A673 (cell line): ENCODE data around the gene C19orf44. TPM values are rescaled to one million over a fixed set of nuclear protein-coding genes. Genes with fewer than 3 reads are reported as not detected.

Experiments
- BruUV-seq: library from RNA; stranded (reverse); fragments of 400-500 nt; replicated peaks from 2 replicates; lab custom pipeline; 2021; lab: Mats Ljungman, UMichigan
- CTCF ChIA-PET: fragments of 300-600 bp; sonication (Branson Sonifier 250); formaldehyde crosslinking; loops from one replicate; lab custom pipeline; 2022; ENCODE audit warnings: antibody characterized with exemption; lab: Charles Lee
- POLR2A ChIA-PET: fragments of 300-600 bp; sonication (Branson Sonifier 250); formaldehyde crosslinking; loops from one replicate; lab custom pipeline; 2022; ENCODE audit warnings: antibody characterized with exemption; ENCODE audit not compliant: low non-redundant PET; lab: Charles Lee
- DNase-seq: peaks from one replicate; pipeline ENCODE4 v3.0.0-alpha.2; 2015; ENCODE audit warnings: low spot score
- H3K27ac ChIP-seq: fragments of 200-600 bp; sonication (generic); 2 replicates; pipeline ENCODE4 v1.5.1; 2016; ENCODE audit warnings: mixed run types, low read depth, mild to moderate bottlenecking, mixed read lengths, antibody characterized with exemption, low read length; ENCODE audit not compliant: poor library complexity, severe bottlenecking
- H3K27me3 ChIP-seq: fragments of 200-600 bp; sonication (generic); replicated peaks from 2 replicates; pipeline ENCODE4 v1.6.1; 2017; ENCODE audit warnings: mixed run types, low read depth, mild to moderate bottlenecking, mixed read lengths, antibody characterized with exemption, low read length; ENCODE audit not compliant: insufficient read depth, poor library complexity
- H3K36me3 ChIP-seq: fragments of 200-600 bp; sonication (generic); 2 replicates; pipeline ENCODE4 v1.6.1; 2016; ENCODE audit warnings: mixed run types, mild to moderate bottlenecking, mixed read lengths, antibody characterized with exemption, low read length; ENCODE audit not compliant: insufficient read depth, poor library complexity, severe bottlenecking
- H3K4me1 ChIP-seq: fragments of 200-600 bp; sonication (generic); 2 replicates; pipeline ENCODE4 v1.6.1; 2017; ENCODE audit warnings: mixed run types, mild to moderate bottlenecking, mixed read lengths, antibody characterized with exemption, low read length; ENCODE audit not compliant: insufficient read depth, poor library complexity, severe bottlenecking
- H3K4me3 ChIP-seq: fragments of 200-600 bp; sonication (generic); 2 replicates; pipeline ENCODE4 v1.5.1; 2016; ENCODE audit warnings: low read depth, mixed run types, mild to moderate bottlenecking, mixed read lengths, low read length; ENCODE audit not compliant: poor library complexity, severe bottlenecking
- H3K9me3 ChIP-seq: fragments of 200-600 bp; sonication (generic); 2 replicates; pipeline ENCODE4 v1.6.1; 2016; ENCODE audit warnings: mixed run types, low read depth, mild to moderate bottlenecking, mixed read lengths, antibody characterized with exemption, low read length; ENCODE audit not compliant: poor library complexity, severe bottlenecking
- CTCF ChIP-seq: fragments of 300-800, 200-600 bp; sonication (generic); conservative IDR thresholded peaks from 2 replicates; pipeline ENCODE4 v1.5.1; 2017; ENCODE audit warnings: low read depth, mild to moderate bottlenecking, antibody characterized with exemption, low read length, moderate library complexity, mixed read lengths
- EZH2 ChIP-seq: fragments of 200-600 bp; sonication (generic); IDR thresholded peaks from 2 replicates; pipeline ENCODE4 v1.6.1; 2017; ENCODE audit warnings: borderline replicate concordance, low read depth, mild to moderate bottlenecking, mixed read lengths, antibody characterized with exemption, low read length; ENCODE audit not compliant: poor library complexity, severe bottlenecking
- intact Hi-C: fragments of 100-400 bp; cut with micrococcal nuclease; formaldehyde crosslinking; loops from one replicate; pipeline ENCODE4 v1.10.0; 2022; ENCODE audit not compliant: unreplicated experiment
- total RNA-seq: library from RNA; stranded (reverse); gene quantifications from 2 replicates; pipeline ENCODE4 v1.2.3, GENCODE V29; 2021

C19orf44 gene
- total RNA-seq, 1 experiment from 2014 or later = 9.8 TPM

- H3K9me3 ChIP-seq = no peaks in the 10 kb centered on the region
These were observed 18.3 kb downstream of the C19orf44 start for GRCh38 chr19:16514383-16515019.

GRCh38 chr19:16516381-16516780 is 20.2 kb downstream of the C19orf44 start:
- POLR2A ChIA-PET = no interaction called here
- intact Hi-C loops = no loop called here
- no peak overlapping the region for H3K4me3 ChIP-seq
- TF ChIP-seq EZH2 (no peak), CTCF (no peak)
- H3K9me3 ChIP-seq = no peaks in the 10 kb centered on the region
- peaks cover 48% of the 10 kb centered on the region for H3K36me3 ChIP-seq
- DNase-seq = no peak
- no peaks in the 10 kb centered on the region for H3K4me1 ChIP-seq
- CTCF ChIA-PET = no interaction called here
- no peak overlapping the region for H3K27ac ChIP-seq
- BruUV-seq = no TSS peak
- no peaks in the 10 kb centered on the region for H3K27me3 ChIP-seq

More at GRCh38 chr19:16514383-16515019, 18.3 kb downstream of the C19orf44 start:
- DNase-seq = no peak
- H3K4me3 ChIP-seq = no peak overlapping the region
- intact Hi-C loops = no loop called here
- no peaks in the 10 kb centered on the region for H3K27me3 ChIP-seq
- BruUV-seq = no TSS peak
- CTCF ChIA-PET = no interaction called here
- peaks cover 35% of the 10 kb centered on the region for H3K36me3 ChIP-seq
- no peak overlapping the region for H3K27ac ChIP-seq
- no peaks in the 10 kb centered on the region for H3K4me1 ChIP-seq
- POLR2A ChIA-PET = no interaction called here
- TF ChIP-seq CTCF = no peak
- TF ChIP-seq EZH2 = no peak

- no peak overlapping the region for H3K27ac ChIP-seq
- intact Hi-C loops = no loop called here
- no peaks in the 10 kb centered on the region for H3K4me1 ChIP-seq
- no peaks in the 10 kb centered on the region for H3K9me3 ChIP-seq
- peaks cover 55% of the 10 kb centered on the region for H3K36me3 ChIP-seq
- no TSS peak for BruUV-seq
- POLR2A ChIA-PET = no interaction called here
- CTCF ChIA-PET = no interaction called here
- no peak for DNase-seq
- H3K4me3 ChIP-seq = no peak overlapping the region
- TF ChIP-seq CTCF (no peak), EZH2 (no peak)
- no peaks in the 10 kb centered on the region for H3K27me3 ChIP-seq
These were observed 20.9 kb downstream of the C19orf44 start for GRCh38 chr19:16516923-16517610.
